Hepatocyte (in vitro differentiated cells): ENCODE results near the gene KLHDC8A.

Experiments used
- CTCF ChIP-seq: fragments of 200-600 bp; sonication (generic); IDR thresholded peaks from 2 replicates; pipeline ENCODE4 v1.5.1; 2016; ENCODE audit warnings: antibody characterized with exemption, mild to moderate bottlenecking; ENCODE audit not compliant: poor library complexity
- EZH2 ChIP-seq: fragments of 200-600 bp; sonication (generic); IDR thresholded peaks from 2 replicates; pipeline ENCODE4 v1.6.1; 2016; ENCODE audit warnings: antibody characterized with exemption, mild to moderate bottlenecking, borderline replicate concordance
- EZH2phosphoT487 ChIP-seq: fragments of 200-600 bp; sonication (generic); IDR thresholded peaks from one replicate; pipeline ENCODE4 v1.6.1; 2018; ENCODE audit warnings: antibody characterized with exemption, mild to moderate bottlenecking, low read depth, moderate library complexity; ENCODE audit not compliant: unreplicated experiment, severe bottlenecking

DNA sequence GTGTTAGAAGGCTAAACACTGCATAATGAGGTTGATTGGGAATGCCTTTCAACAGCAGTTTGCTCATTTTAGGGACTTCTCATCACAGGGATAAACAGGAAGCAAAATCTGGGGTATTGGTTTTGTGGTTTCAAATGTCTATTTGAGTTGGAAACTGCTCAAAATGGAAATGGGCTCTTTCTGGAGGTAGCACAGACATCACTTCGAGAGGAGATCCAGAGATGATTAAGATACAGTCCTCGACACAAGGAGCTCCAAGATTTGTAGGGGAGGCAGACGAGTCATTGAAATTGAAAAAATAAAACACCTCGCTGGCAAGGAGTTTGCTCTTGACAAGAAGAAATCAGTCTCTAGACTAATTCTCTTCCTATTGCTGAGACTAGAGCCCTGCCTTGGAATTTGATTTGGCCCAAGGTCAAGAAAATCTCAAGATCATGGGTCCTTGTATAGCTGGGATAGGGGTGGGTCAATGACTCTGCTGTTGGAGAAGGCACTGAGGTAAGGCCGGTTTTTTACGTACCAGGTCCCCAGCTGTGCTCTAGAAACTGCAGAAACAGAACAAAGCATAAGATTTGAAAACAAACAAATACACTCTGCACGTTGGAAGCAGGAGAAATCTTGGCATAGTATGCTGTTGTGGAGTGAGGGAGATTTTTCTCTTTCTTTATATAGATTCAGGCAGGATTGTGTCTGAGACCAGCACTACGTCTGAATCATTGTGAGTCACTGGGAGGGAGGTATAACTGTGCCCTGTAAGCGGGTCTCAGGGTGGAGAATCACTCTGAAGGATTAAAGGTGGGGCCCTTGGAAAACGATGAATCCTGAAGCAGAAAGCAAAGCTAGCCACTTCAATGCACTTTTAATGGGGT, 17.7 kb upstream of the KLHDC8A start:
- no peak for TF ChIP-seq CTCF
- no peak for TF ChIP-seq EZH2phosphoT487
- no peak for TF ChIP-seq EZH2
